ENCODE data around the gene RREB1. TPM values are rescaled to one million over a fixed set of nuclear protein-coding genes. Genes with fewer than 3 reads are reported as not detected.

Gene RREB1
- total and polyA plus RNA-seq, 12 donors = 3.0 to 47.1 (median 36.1) TPM

GRCh38 chr6:7268816-7269555, 161.2 kb downstream of the RREB1 start:
- no peak for DNase-seq
- peaks cover 0 to 3% (median 0%) of the 10 kb centered on the region in 11 donors for H3K9me3 ChIP-seq
- peak in 1 of 8 donors; percentile 12 for ATAC-seq
- no peak overlapping the region for H3K27ac ChIP-seq
- 91 to 92% methylated on average over 23 of the region's 23 CpGs for WGBS, 2 donors
- TF ChIP-seq CTCF (IDR thresholded peaks at IDR 0.05) = no peak
- peaks cover 0 to 24% (median 0%) of the 10 kb centered on the region in 9 donors for H3K4me1 ChIP-seq
- no peak overlapping the region for H3K4me3 ChIP-seq
- intact Hi-C loops (cut with DNase I) = no loop called here
- H3K36me3 ChIP-seq = no peaks in the 10 kb centered on the region
- no peaks in the 10 kb centered on the region for H3K27me3 ChIP-seq

- no peak for TF ChIP-seq CTCF (IDR thresholded peaks at IDR 0.05)
- WGBS, 2 donors = 80 to 82% methylated on average over 5 of the region's 5 CpGs
- Histone ChIP-seq H3K4me1 (peaks cover 0 to 24% (median 0%) of the 10 kb centered on the region in 9 donors), H3K27me3 (no peaks in the 10 kb centered on the region), H3K27ac (no peak overlapping the region), H3K36me3 (no peaks in the 10 kb centered on the region), H3K9me3 (peaks cover 0 to 3% (median 0%) of the 10 kb centered on the region in 11 donors), H3K4me3 (no peak overlapping the region)
- no peak for DNase-seq
- ATAC-seq = peak in 2 of 8 donors; percentile 14 to 42
- intact Hi-C loops (cut with DNase I) = loop anchor here in 2 of 10 donors (10.0 kb wide), 2 partner anchors 125 to 345 kb away; no protein-coding TSS in a partner anchor
Observed at GRCh38 chr6:7269816-7270215, 162.1 kb downstream of the RREB1 start.

- Histone ChIP-seq H3K4me1 (peaks cover 0 to 23% (median 0%) of the 10 kb centered on the region in 9 donors), H3K9me3 (peaks cover 0 to 3% (median 0%) of the 10 kb centered on the region in 11 donors), H3K36me3 (no peaks in the 10 kb centered on the region), H3K27ac (no peak overlapping the region), H3K4me3 (no peak overlapping the region), H3K27me3 (no peaks in the 10 kb centered on the region)
- intact Hi-C loops (cut with DNase I) = loop anchor here in 2 of 10 donors (10.0 kb wide), 2 partner anchors 124 to 344 kb away; no protein-coding TSS in a partner anchor
- TF ChIP-seq CTCF (IDR thresholded peaks at IDR 0.05) = no peak
- ATAC-seq (no peak), DNase-seq (no peak)
- 87% methylated on average over 16 of the region's 16 CpGs for WGBS, 2 donors
Observed at GRCh38 chr6:7270320-7271204, 162.8 kb downstream of the RREB1 start.

- no peak overlapping the region for H3K4me3 ChIP-seq
- peaks cover 0 to 22% (median 0%) of the 10 kb centered on the region in 9 donors for H3K4me1 ChIP-seq
- no peaks in the 10 kb centered on the region for H3K36me3 ChIP-seq
- DNase-seq (no peak), ATAC-seq (no peak)
- no peak for TF ChIP-seq CTCF (IDR thresholded peaks at IDR 0.05)
- no peaks in the 10 kb centered on the region for H3K27me3 ChIP-seq
- H3K9me3 ChIP-seq = peaks cover 0 to under 1% (median 0%) of the 10 kb centered on the region in 11 donors
- intact Hi-C loops (cut with DNase I) = loop anchor here in 2 of 10 donors (10.0 kb wide), 2 partner anchors 124 to 344 kb away; no protein-coding TSS in a partner anchor
- H3K27ac ChIP-seq = no peak overlapping the region
- 77 to 91% methylated on average over 11 of the region's 11 CpGs for WGBS, 2 donors
Observed at GRCh38 chr6:7271205-7271534, 163.4 kb downstream of the RREB1 start.

All from heart right ventricle (tissue), 16 donors.